ENCODE measurements around the gene SAMD4A.
"Not testable (repeated sequence)": the region's sequence is repeated elsewhere in the genome, so short reads cannot be mapped to it uniquely, and the experiment has no call there.

SAMD4A gene

DNA sequence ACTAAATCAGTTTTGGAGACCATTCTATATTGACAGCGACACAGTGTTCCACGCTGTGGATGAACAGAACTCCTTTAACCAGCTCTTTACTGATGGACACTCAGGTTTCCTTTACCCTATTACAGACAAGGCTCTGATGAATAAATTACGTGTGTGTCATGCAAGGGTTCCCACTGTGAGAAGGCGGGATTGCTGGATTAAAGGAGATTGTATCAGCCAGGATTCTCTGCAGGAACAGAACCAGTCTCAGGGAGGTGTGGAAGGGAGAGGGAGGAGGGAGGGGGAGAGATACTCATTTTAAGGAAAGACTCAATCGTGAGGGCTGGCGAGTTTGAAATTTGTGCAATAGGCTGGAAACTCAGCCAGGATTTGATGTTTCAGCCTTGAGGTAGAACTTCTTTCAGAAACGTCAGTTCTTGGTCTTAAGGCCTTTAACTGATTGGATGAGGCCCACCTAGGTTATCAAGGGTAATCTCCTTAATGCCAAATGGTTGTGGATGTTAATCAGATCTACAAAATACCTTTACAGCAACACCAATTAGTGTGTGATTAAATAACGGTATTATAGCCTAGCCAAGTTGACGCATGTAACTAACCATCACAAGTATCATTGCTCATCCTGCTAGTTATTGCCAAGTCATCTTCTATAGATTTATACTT lies 231.7 kb downstream of the SAMD4A start:
- TF ChIP-seq BHLHE40 (IDR thresholded peaks at IDR 0.05; ENCODE audit: borderline replicate concordance), result no peak
- TF ChIP-seq, protein P1, sequence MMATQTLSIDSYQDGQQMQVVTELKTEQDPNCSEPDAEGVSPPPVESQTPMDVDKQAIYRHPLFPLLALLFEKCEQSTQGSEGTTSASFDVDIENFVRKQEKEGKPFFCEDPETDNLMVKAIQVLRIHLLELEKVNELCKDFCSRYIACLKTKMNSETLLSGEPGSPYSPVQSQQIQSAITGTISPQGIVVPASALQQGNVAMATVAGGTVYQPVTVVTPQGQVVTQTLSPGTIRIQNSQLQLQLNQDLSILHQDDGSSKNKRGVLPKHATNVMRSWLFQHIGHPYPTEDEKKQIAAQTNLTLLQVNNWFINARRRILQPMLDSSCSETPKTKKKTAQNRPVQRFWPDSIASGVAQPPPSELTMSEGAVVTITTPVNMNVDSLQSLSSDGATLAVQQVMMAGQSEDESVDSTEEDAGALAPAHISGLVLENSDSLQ (IDR thresholded peaks at IDR 0.05), result peak; percentile 49
- POLR2A ChIA-PET, result no interaction called here
- CTCF ChIA-PET, result no interaction called here
- DNase-seq (ENCODE audit: extremely low spot score), result no peak

DNA sequence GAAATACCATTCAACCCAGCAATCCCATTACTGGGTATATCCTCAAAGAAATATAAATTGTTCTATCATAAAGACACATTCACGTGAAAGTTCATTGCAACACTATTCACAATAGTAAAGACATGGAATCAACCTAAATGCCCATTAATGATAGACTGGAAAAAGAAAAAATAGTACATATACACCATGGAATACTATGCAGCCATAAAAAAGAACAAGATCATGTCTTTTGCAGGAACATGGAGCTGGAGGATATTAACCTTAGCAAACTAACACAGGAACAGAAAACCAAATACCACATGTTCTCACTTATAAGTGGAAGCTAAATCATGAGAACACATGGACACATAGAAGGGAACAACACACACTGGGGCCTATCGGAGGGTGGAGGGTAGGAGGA lies 234.6 kb downstream of the SAMD4A start:
- POLR2A ChIA-PET; DNase-seq (ENCODE audit: extremely low spot score): not testable (repeated sequence)
- CTCF ChIA-PET, result interaction anchor here (0.6 kb wide), 1 partner anchor 1570 kb away, joined by 4 read pairs; no protein-coding TSS in a partner anchor

GRCh38 chr14:54803396-54803795 lies 236.5 kb downstream of the SAMD4A start:
- TF ChIP-seq TARDBP (IDR thresholded peaks at IDR 0.05), result no peak
- no peak for TF ChIP-seq CTBP1 (IDR thresholded peaks at IDR 0.05; ENCODE audit: borderline replicate concordance)
- TF ChIP-seq BHLHE40 (IDR thresholded peaks at IDR 0.05; ENCODE audit: borderline replicate concordance), result no peak
- no peak for TF ChIP-seq ELF4 (IDR thresholded peaks at IDR 0.05)
- TF ChIP-seq FOXA1 (IDR thresholded peaks at IDR 0.05), result no peak
- no peak for TF ChIP-seq SUZ12 (IDR thresholded peaks at IDR 0.05)
- TF ChIP-seq HDGF (IDR thresholded peaks at IDR 0.05; ENCODE audit: borderline replicate concordance), result no peak
- no peak for TF ChIP-seq LEF1 (IDR thresholded peaks at IDR 0.05; ENCODE audit: borderline replicate concordance)
- no peak for TF ChIP-seq FOXK2 (IDR thresholded peaks at IDR 0.05)
- no peak for TF ChIP-seq FOXM1 (IDR thresholded peaks at IDR 0.05; ENCODE audit: borderline replicate concordance)
- no peak for TF ChIP-seq ARNT (IDR thresholded peaks at IDR 0.05)
- TF ChIP-seq NFRKB (IDR thresholded peaks at IDR 0.05), result no peak
- TF ChIP-seq, protein P1 (IDR thresholded peaks at IDR 0.05), result no peak
- no peak for TF ChIP-seq ZNF384 (IDR thresholded peaks at IDR 0.05)
- no peak for TF ChIP-seq SP1 (IDR thresholded peaks at IDR 0.05)
- no peak for TF ChIP-seq L3MBTL2 (conservative IDR thresholded peaks at IDR 0.05)
- ChIA-PET CTCF (interaction anchor here (3.3 kb wide), 1 partner anchor 14 kb away, joined by 25 read pairs; no protein-coding TSS in a partner anchor), POLR2A (no interaction called here)
- no peak for DNase-seq (ENCODE audit: extremely low spot score)

- ChIA-PET POLR2A (interaction anchor here (0.6 to 0.8 kb wide), 2 partner anchors 15 to 237 kb away, joined by 3 read pairs; partner anchors contain the start of gene SAMD4A), CTCF (interaction anchor here (1.2 to 3.3 kb wide), 3 partner anchors 13 to 53 kb away, joined by 3 to 25 read pairs (median 13); no protein-coding TSS in a partner anchor)
- TF ChIP-seq FOXA1 (IDR thresholded peaks at IDR 0.05), result no peak
- no peak for TF ChIP-seq FOXM1 (IDR thresholded peaks at IDR 0.05; ENCODE audit: borderline replicate concordance)
- TF ChIP-seq FOXK2 (IDR thresholded peaks at IDR 0.05), result no peak
- TF ChIP-seq LEF1 (IDR thresholded peaks at IDR 0.05; ENCODE audit: borderline replicate concordance), result no peak
- no peak for TF ChIP-seq ZNF384 (IDR thresholded peaks at IDR 0.05)
- DNase-seq (ENCODE audit: extremely low spot score), result no peak
Observed at GRCh38 chr14:54803926-54804537, 237.1 kb downstream of the SAMD4A start.

- CTCF ChIA-PET, result interaction anchor here (1.2 to 3.3 kb wide), 4 partner anchors 13 to 52 kb away, joined by 3 to 25 read pairs (median 10); no protein-coding TSS in a partner anchor
- no peak for TF ChIP-seq HDGF (IDR thresholded peaks at IDR 0.05; ENCODE audit: borderline replicate concordance)
- no peak for TF ChIP-seq FOXA1 (IDR thresholded peaks at IDR 0.05)
- no peak for TF ChIP-seq ARNT (IDR thresholded peaks at IDR 0.05)
- TF ChIP-seq ZNF384 (IDR thresholded peaks at IDR 0.05), result no peak
- TF ChIP-seq LEF1 (IDR thresholded peaks at IDR 0.05; ENCODE audit: borderline replicate concordance), result no peak
- TF ChIP-seq BHLHE40 (IDR thresholded peaks at IDR 0.05; ENCODE audit: borderline replicate concordance), result no peak
- no peak for TF ChIP-seq FOXK2 (IDR thresholded peaks at IDR 0.05)
- no peak for TF ChIP-seq CTBP1 (IDR thresholded peaks at IDR 0.05; ENCODE audit: borderline replicate concordance)
- no peak for TF ChIP-seq FOXM1 (IDR thresholded peaks at IDR 0.05; ENCODE audit: borderline replicate concordance)
- TF ChIP-seq NFRKB (IDR thresholded peaks at IDR 0.05), result no peak
- TF ChIP-seq SUZ12 (IDR thresholded peaks at IDR 0.05), result no peak
- TF ChIP-seq, protein P1 (IDR thresholded peaks at IDR 0.05), result no peak
- TF ChIP-seq ELF4 (IDR thresholded peaks at IDR 0.05), result no peak
- TF ChIP-seq TARDBP (IDR thresholded peaks at IDR 0.05), result no peak
- no peak for TF ChIP-seq SP1 (IDR thresholded peaks at IDR 0.05)
- TF ChIP-seq L3MBTL2 (conservative IDR thresholded peaks at IDR 0.05), result no peak
- POLR2A ChIA-PET, result interaction anchor here (0.6 to 0.8 kb wide), 2 partner anchors 15 to 237 kb away, joined by 3 read pairs; partner anchors contain the start of gene SAMD4A
- DNase-seq (ENCODE audit: extremely low spot score), result no peak
Observed at GRCh38 chr14:54804538-54805041, 237.7 kb downstream of the SAMD4A start.

DNA sequence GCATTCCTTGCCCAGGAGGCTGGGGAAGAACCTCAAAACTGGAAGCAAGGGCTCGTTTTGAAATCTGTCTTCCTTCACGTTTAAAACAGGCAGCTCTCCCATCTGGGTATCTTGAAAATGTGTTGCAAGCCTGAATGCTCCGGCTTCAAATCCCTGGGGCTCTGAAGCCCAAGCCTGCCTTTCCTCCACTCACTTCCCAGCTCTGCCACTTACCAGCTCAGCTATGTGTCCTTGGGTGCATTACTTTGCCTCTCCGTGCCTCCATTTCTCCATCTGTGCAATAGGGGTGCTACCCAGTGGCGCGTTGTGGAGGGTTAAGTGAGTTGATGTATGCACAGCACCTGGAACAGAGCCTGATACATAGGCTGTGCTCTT lies 238.1 kb downstream of the SAMD4A start:
- ChIA-PET CTCF (interaction anchor here (0.7 to 3.3 kb wide), 5 partner anchors 12 to 155 kb away, joined by 3 to 25 read pairs (median 6); no protein-coding TSS in a partner anchor), POLR2A (interaction anchor here (0.8 kb wide), 1 partner anchor 238 kb away, joined by 3 read pairs; the partner anchor contains the start of gene SAMD4A)
- no peak for DNase-seq (ENCODE audit: extremely low spot score)
- TF ChIP-seq, protein P1 (IDR thresholded peaks at IDR 0.05), result no peak
- no peak for TF ChIP-seq HDGF (IDR thresholded peaks at IDR 0.05; ENCODE audit: borderline replicate concordance)
- TF ChIP-seq SP1 (IDR thresholded peaks at IDR 0.05), result no peak
- no peak for TF ChIP-seq L3MBTL2 (conservative IDR thresholded peaks at IDR 0.05)
- no peak for TF ChIP-seq SUZ12 (IDR thresholded peaks at IDR 0.05)
- no peak for TF ChIP-seq LEF1 (IDR thresholded peaks at IDR 0.05; ENCODE audit: borderline replicate concordance)
- TF ChIP-seq FOXK2 (IDR thresholded peaks at IDR 0.05), result no peak
- no peak for TF ChIP-seq NFRKB (IDR thresholded peaks at IDR 0.05)
- TF ChIP-seq FOXM1 (IDR thresholded peaks at IDR 0.05; ENCODE audit: borderline replicate concordance), result no peak
- TF ChIP-seq ARNT (IDR thresholded peaks at IDR 0.05), result no peak
- TF ChIP-seq FOXA1 (IDR thresholded peaks at IDR 0.05), result no peak
- no peak for TF ChIP-seq ZNF384 (IDR thresholded peaks at IDR 0.05)

Data from HEK293T (cell line).